ENCODE results near the gene PSG4. TPM values are rescaled to one million over a fixed set of nuclear protein-coding genes. Genes with fewer than 3 reads are reported as not detected.
"Not testable (repeated sequence)": the region's sequence is repeated elsewhere in the genome, so short reads cannot be mapped to it uniquely, and the experiment has no call there.

The PSG4 gene
- total RNA-seq: not detected in 2 replicates

- H3K9me3 Mint-ChIP-seq; intact Hi-C loops (cut with micrococcal nuclease); H3K27ac Mint-ChIP-seq; DNase-seq; CTCF ChIA-PET; H3K4me1 Mint-ChIP-seq; ATAC-seq (ENCODE audit: low read depth); H3K4me3 Mint-ChIP-seq; H3K27me3 Mint-ChIP-seq; H3K36me3 Mint-ChIP-seq (ENCODE audit: low read depth); POLR2A ChIA-PET: not testable (repeated sequence)
These were observed at the start of gene PSG4 for GRCh38 chr19:43205471-43206105. Gene PSG4, minus strand, starts transcription at chr19:43205638. Its CDS starts 102 bp downstream, at chr19:43205536.

DNA sequence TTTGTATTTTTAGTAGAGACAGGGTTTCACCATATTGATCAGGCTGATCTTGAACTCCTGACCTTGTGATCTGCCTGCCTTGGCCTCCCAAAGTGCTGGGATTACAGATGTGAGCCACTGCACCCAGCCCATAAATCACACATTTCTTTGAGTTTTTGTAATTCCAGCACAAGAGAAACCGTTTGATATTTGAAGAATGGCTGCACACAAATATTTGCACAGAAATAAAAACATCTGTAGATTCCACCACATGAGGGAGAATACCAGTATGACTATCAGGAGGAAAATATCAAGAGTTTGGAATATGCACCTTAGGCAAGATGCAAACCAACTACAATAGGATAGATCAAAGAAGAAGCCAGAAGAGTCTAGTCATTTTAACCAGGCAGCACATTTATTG, 46.0 kb upstream of the PSG4 start:
- CTCF ChIA-PET; intact Hi-C loops (cut with micrococcal nuclease): not testable (repeated sequence)

DNA sequence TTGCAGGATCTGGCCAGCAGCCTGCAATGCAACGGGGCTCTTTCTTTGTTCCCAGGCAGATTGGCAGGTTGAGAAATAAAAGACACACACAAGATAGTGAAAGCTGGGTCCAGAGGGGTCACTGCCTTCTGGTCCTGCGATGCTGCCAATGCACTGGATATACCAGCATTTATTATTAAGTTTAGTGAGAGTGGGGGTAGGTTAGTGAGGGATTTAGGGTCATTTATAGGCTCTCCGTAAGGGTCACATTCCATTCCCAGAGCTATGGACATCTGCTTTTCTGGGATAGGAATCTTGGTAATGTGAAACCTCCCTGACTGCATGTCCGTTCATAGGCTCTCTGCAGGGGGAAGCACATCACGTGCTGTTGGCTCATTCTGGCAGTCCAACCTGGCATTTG, 44.9 kb upstream of the PSG4 start:
- H3K4me3 Mint-ChIP-seq; ATAC-seq (ENCODE audit: low read depth); H3K27ac Mint-ChIP-seq; intact Hi-C loops (cut with micrococcal nuclease); CTCF ChIA-PET; H3K9me3 Mint-ChIP-seq; POLR2A ChIA-PET; H3K4me1 Mint-ChIP-seq; H3K27me3 Mint-ChIP-seq; DNase-seq; H3K36me3 Mint-ChIP-seq (ENCODE audit: low read depth): not testable (repeated sequence)

More for the DNA sequence above, 46.0 kb upstream of the PSG4 start:
- H3K9me3 Mint-ChIP-seq; H3K36me3 Mint-ChIP-seq (ENCODE audit: low read depth); POLR2A ChIA-PET; ATAC-seq (ENCODE audit: low read depth); H3K4me1 Mint-ChIP-seq; DNase-seq; H3K4me3 Mint-ChIP-seq; H3K27me3 Mint-ChIP-seq; H3K27ac Mint-ChIP-seq: not testable (repeated sequence)

GRCh38 chr19:43248635-43249002, 43.2 kb upstream of the PSG4 start:
- POLR2A ChIA-PET; H3K4me3 Mint-ChIP-seq; H3K9me3 Mint-ChIP-seq; H3K27me3 Mint-ChIP-seq; CTCF ChIA-PET; H3K4me1 Mint-ChIP-seq; H3K36me3 Mint-ChIP-seq (ENCODE audit: low read depth); H3K27ac Mint-ChIP-seq; intact Hi-C loops (cut with micrococcal nuclease); ATAC-seq (ENCODE audit: low read depth); DNase-seq: not testable (repeated sequence)

GRCh38 chr19:43247243-43247880, 41.9 kb upstream of the PSG4 start:
- H3K4me1 Mint-ChIP-seq; H3K4me3 Mint-ChIP-seq; intact Hi-C loops (cut with micrococcal nuclease); H3K9me3 Mint-ChIP-seq; H3K36me3 Mint-ChIP-seq (ENCODE audit: low read depth); POLR2A ChIA-PET; H3K27ac Mint-ChIP-seq; CTCF ChIA-PET; DNase-seq; ATAC-seq (ENCODE audit: low read depth); H3K27me3 Mint-ChIP-seq: not testable (repeated sequence)

- H3K27me3 Mint-ChIP-seq; POLR2A ChIA-PET; CTCF ChIA-PET; intact Hi-C loops (cut with micrococcal nuclease); DNase-seq; H3K27ac Mint-ChIP-seq; H3K36me3 Mint-ChIP-seq (ENCODE audit: low read depth); ATAC-seq (ENCODE audit: low read depth); H3K4me1 Mint-ChIP-seq; H3K4me3 Mint-ChIP-seq; H3K9me3 Mint-ChIP-seq: not testable (repeated sequence)
These were observed 40.4 kb upstream of the PSG4 start for GRCh38 chr19:43245848-43246247.

GRCh38 chr19:43242211-43242610, 36.8 kb upstream of the PSG4 start:
- intact Hi-C loops (cut with micrococcal nuclease); DNase-seq; H3K4me1 Mint-ChIP-seq; POLR2A ChIA-PET; H3K27ac Mint-ChIP-seq; H3K36me3 Mint-ChIP-seq (ENCODE audit: low read depth); ATAC-seq (ENCODE audit: low read depth); CTCF ChIA-PET; H3K4me3 Mint-ChIP-seq; H3K27me3 Mint-ChIP-seq: not testable (repeated sequence)
- H3K9me3 Mint-ChIP-seq: peaks cover 16% of the 10 kb centered on the region

- H3K4me1 Mint-ChIP-seq; H3K27me3 Mint-ChIP-seq; POLR2A ChIA-PET; CTCF ChIA-PET; H3K4me3 Mint-ChIP-seq; DNase-seq; H3K27ac Mint-ChIP-seq; intact Hi-C loops (cut with micrococcal nuclease); H3K36me3 Mint-ChIP-seq (ENCODE audit: low read depth); ATAC-seq (ENCODE audit: low read depth): not testable (repeated sequence)
- H3K9me3 Mint-ChIP-seq: peaks cover 20% of the 10 kb centered on the region
These were observed 32.8 kb upstream of the PSG4 start for GRCh38 chr19:43238213-43238612.

- POLR2A ChIA-PET: not testable (repeated sequence)
These were observed 30.2 kb upstream of the PSG4 start for GRCh38 chr19:43235686-43236085.

More at GRCh38 chr19:43235686-43236085, 30.2 kb upstream of the PSG4 start:
- CTCF ChIA-PET; intact Hi-C loops (cut with micrococcal nuclease); ATAC-seq (ENCODE audit: low read depth); H3K4me1 Mint-ChIP-seq; H3K4me3 Mint-ChIP-seq; DNase-seq; H3K36me3 Mint-ChIP-seq (ENCODE audit: low read depth); H3K27me3 Mint-ChIP-seq; H3K27ac Mint-ChIP-seq: not testable (repeated sequence)
- peaks cover 25% of the 10 kb centered on the region for H3K9me3 Mint-ChIP-seq

Data from activated B cell treated with CpG ODN at 0.5 μM for 24 hours (primary cell).